C4-2B (cell line): ENCODE results near the gene TRAPPC6A.

Source experiments
- H3K27ac ChIP-seq: fragments of 450-650 bp; 2 replicates; pipeline ENCODE4 v1.5.1; 2017
- CTCF ChIP-seq: fragments of 450-650 bp; conservative IDR thresholded peaks from 2 replicates; pipeline ENCODE4 v1.5.1; 2017; ENCODE audit warnings: mild to moderate bottlenecking
- ZFX ChIP-seq: fragments of 450-650 bp; IDR thresholded peaks from 2 replicates; pipeline ENCODE4 v1.6.1; 2017

The TRAPPC6A gene

GRCh38 chr19:45160870-45161737, 16.9 kb downstream of the TRAPPC6A start, which contains the start of gene NKPD1:
NKPD1 (minus strand) TSS chr19:45160982; CDS start chr19:45160150, 832 bp downstream.
- peak within 1 kb of the TSS; percentile 26; the same call in 1 of the 2 replicates for H3K27ac ChIP-seq
- TF ChIP-seq ZFX, result 0 out of 2 replicates have a peak, but pooled peaks have one; percentile 21
- TF ChIP-seq CTCF, result no peak

DNA sequence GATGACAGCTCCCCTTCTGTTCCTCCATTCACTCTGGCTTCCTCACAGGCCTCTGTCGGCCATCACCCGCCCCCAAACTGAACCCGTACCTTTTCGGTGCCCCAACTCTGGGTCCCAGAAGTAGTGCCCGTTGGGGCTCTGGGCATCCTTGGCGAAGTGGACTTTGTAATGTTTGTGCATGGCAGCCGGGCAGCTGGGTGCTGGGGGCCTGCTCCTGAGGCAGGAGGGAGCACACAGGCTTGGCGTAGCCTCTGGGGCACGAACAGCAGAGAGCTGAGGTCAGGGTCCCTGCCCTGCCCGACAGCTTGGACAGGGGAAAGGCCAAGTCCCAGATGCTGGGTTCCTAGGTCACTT, 18.1 kb downstream of the TRAPPC6A start:
- H3K27ac ChIP-seq, result no peak overlapping the region
- TF ChIP-seq ZFX (no peak), CTCF (no peak)

DNA sequence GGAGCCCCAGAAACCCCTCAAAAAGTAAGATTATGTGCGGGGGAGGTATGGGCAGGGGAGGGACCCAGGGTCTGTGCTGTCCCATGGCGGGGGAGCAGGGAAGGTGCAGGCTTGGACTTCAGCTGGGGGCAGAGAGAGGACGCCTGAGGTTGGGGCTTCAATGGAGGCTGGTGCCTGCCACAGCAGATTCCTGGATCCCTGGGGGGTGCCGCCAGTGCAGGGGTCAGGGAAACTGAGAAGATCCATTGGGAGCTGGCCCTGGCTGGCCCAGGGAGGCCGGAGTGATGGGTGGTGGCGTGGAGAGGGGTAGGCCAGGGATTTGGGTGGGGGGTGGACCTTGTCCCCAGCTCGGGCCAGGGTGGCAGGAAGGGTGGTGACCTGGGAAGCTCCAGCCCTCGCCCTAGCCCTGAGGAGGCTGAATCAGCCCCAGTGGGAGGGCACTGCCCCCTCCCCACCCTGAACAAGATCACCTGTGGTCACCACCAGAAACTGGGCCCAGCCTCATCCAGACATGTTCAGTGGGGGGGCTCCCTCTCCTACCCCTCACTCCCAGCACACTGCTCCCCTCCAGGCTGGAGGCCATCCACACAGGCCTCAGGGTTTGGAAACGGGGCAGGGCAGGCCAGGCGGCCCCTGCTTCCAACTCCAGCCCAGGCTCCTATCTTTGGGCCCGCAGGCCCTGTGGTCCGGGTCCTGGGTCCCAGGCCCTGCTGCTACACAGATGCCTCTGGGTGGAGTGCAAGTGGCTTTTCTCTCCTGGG, 18.6 kb downstream of the TRAPPC6A start:
- TF ChIP-seq CTCF, result no peak
- no peak for TF ChIP-seq ZFX
- H3K27ac ChIP-seq, result no peak overlapping the region

DNA sequence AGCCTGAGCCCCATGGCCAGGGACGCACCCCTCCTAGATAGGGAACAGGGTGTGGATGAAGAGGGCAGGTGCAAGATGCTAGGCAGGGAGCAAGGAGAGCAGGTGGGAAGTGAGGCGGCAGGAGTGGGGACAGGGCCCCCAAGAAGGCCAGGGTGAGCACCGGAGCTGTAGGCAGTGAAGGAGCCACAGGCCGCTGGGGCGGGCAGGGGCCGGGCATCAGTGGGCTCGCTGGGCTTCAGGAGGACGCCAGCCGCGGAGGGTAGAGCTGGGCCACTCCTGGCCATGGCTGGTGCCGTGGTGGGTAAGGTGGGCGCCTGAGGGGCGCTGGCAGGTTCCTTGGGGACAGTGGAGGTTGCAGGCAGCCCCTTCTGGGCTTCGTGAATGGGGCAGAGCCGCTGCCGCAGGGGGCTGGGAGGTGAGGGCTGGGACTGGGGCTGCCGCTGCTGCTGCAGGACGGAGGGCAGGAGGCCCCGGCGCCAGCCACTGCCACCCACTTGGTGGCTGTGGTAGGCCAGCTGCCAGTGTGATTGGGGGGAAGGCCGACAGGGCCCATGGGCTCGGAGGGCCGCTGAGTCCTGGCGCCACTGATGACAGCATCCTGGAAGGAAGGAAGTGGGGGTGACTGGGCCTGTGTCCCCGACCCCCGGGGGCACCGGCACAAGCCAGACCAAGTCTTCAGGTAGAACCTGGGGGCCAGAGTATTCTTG, 19.4 kb downstream of the TRAPPC6A start:
- no peak overlapping the region for H3K27ac ChIP-seq
- no peak for TF ChIP-seq ZFX
- no peak for TF ChIP-seq CTCF

DNA sequence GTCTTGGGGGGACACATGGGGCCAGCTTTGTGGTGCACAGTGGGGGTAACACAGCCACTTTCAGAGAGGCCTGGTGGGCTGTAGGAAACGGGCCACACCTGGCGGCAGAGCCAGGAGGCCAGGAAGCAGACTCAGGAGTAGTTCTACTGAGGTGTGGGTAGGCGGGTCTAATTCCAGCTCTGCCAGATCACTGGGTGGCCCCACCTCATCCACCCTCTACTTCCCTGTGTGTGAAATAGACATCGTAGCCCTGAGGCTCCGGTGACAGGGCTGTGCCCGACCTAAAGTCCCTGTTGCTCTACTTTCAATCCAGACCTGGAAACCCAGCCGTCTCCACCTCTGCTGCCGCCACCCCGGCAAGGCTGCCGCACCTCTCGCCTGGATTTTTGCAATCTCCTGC, 21.3 kb downstream of the TRAPPC6A start:
- H3K27ac ChIP-seq, result no peak overlapping the region
- TF ChIP-seq ZFX, result no peak
- no peak for TF ChIP-seq CTCF

DNA sequence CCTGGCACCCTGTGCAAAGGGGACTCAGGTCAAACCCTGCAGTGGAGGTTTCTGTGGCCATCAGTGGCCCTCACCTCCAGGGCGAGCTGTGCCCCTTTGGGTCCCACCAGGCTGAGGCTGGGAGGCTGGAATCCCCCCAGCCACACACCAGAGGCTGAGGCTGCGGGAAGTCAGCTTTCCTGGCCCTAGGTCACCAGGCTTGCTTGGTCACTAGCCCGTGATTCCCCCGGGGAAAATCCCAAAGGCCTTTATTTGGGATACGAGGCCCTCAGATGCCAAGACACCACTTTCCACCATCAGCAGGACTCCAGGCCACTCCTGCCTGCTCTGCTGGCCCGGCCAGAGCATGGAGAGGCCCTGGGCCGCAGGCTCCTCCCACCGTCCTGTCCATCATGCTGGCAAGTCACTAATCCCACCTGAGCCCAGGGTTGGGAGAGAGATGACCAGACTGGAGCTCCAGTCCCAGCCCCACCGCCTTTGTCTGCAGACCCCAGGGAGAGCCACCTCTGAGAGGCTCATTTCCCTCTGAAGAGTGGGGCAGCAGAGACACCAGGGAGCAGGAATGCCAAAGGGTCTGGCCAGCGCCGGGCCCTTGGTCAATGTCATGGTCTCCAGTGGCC, 21.9 kb downstream of the TRAPPC6A start:
- H3K27ac ChIP-seq, result no peak overlapping the region
- TF ChIP-seq ZFX, result no peak
- no peak for TF ChIP-seq CTCF
